ENCODE results near the gene STK32C.

Gene STK32C

GRCh38 chr10:132254841-132255240 lies 52.9 kb downstream of the STK32C start:
- no peak overlapping the region for H3K4me3 ChIP-seq (ENCODE audit: low read length)
- H3K9me3 ChIP-seq (ENCODE audit: insufficient read depth, low read depth, low read length) = no peaks in the 10 kb centered on the region
- H3K4me1 ChIP-seq (ENCODE audit: insufficient read depth, low read length) = no peaks in the 10 kb centered on the region
- 89% methylated on average over 14 of the region's 14 CpGs for WGBS
- no peaks in the 10 kb centered on the region for H3K36me3 ChIP-seq (ENCODE audit: insufficient read depth, low read length)
- H3K27ac ChIP-seq (ENCODE audit: low read depth, low read length) = no peak overlapping the region
- H3K9ac ChIP-seq (ENCODE audit: low read depth, low read length) = no peak overlapping the region
- no peaks in the 10 kb centered on the region for H3K27me3 ChIP-seq (ENCODE audit: insufficient read depth, low read length)

- Histone ChIP-seq H3K36me3 (ENCODE audit: insufficient read depth, low read length) (no peaks in the 10 kb centered on the region), H3K4me3 (ENCODE audit: low read length) (peak overlapping the region; percentile 38), H3K27me3 (ENCODE audit: insufficient read depth, low read length) (no peaks in the 10 kb centered on the region), H3K4me1 (ENCODE audit: insufficient read depth, low read length) (no peaks in the 10 kb centered on the region), H3K27ac (ENCODE audit: low read depth, low read length) (no peak overlapping the region), H3K9ac (ENCODE audit: low read depth, low read length) (no peak overlapping the region), H3K9me3 (ENCODE audit: insufficient read depth, low read depth, low read length) (no peaks in the 10 kb centered on the region)
- 28% methylated on average over 19 of the region's 19 CpGs for WGBS
Observed at GRCh38 chr10:132253092-132253687, 54.6 kb downstream of the STK32C start.

GRCh38 chr10:132252412-132252811 lies 55.3 kb downstream of the STK32C start:
- Histone ChIP-seq H3K27me3 (ENCODE audit: insufficient read depth, low read length) (no peaks in the 10 kb centered on the region), H3K9me3 (ENCODE audit: insufficient read depth, low read depth, low read length) (no peaks in the 10 kb centered on the region), H3K36me3 (ENCODE audit: insufficient read depth, low read length) (no peaks in the 10 kb centered on the region), H3K27ac (ENCODE audit: low read depth, low read length) (no peak overlapping the region), H3K4me1 (ENCODE audit: insufficient read depth, low read length) (no peaks in the 10 kb centered on the region), H3K9ac (ENCODE audit: low read depth, low read length) (no peak overlapping the region), H3K4me3 (ENCODE audit: low read length) (no peak overlapping the region)
- 88% methylated on average over 17 of the region's 17 CpGs for WGBS

- 87% methylated on average over 6 of the region's 6 CpGs for WGBS
- no peaks in the 10 kb centered on the region for H3K36me3 ChIP-seq (ENCODE audit: insufficient read depth, low read length)
- no peak overlapping the region for H3K4me3 ChIP-seq (ENCODE audit: low read length)
- no peaks in the 10 kb centered on the region for H3K9me3 ChIP-seq (ENCODE audit: insufficient read depth, low read depth, low read length)
- H3K4me1 ChIP-seq (ENCODE audit: insufficient read depth, low read length) = no peaks in the 10 kb centered on the region
- no peaks in the 10 kb centered on the region for H3K27me3 ChIP-seq (ENCODE audit: insufficient read depth, low read length)
- no peak overlapping the region for H3K27ac ChIP-seq (ENCODE audit: low read depth, low read length)
- no peak overlapping the region for H3K9ac ChIP-seq (ENCODE audit: low read depth, low read length)
Observed at GRCh38 chr10:132251928-132252327, 55.8 kb downstream of the STK32C start.

- no peaks in the 10 kb centered on the region for H3K9me3 ChIP-seq (ENCODE audit: insufficient read depth, low read depth, low read length)
- H3K27ac ChIP-seq (ENCODE audit: low read depth, low read length) = no peak overlapping the region
- WGBS = 91% methylated on average over 27 of the region's 30 CpGs
- H3K4me1 ChIP-seq (ENCODE audit: insufficient read depth, low read length) = no peaks in the 10 kb centered on the region
- no peaks in the 10 kb centered on the region for H3K27me3 ChIP-seq (ENCODE audit: insufficient read depth, low read length)
- no peak overlapping the region for H3K9ac ChIP-seq (ENCODE audit: low read depth, low read length)
- H3K4me3 ChIP-seq (ENCODE audit: low read length) = no peak overlapping the region
- no peaks in the 10 kb centered on the region for H3K36me3 ChIP-seq (ENCODE audit: insufficient read depth, low read length)
Observed at GRCh38 chr10:132250481-132251475, 57.0 kb downstream of the STK32C start.

GRCh38 chr10:132249824-132250375 lies 57.9 kb downstream of the STK32C start:
- H3K27ac ChIP-seq (ENCODE audit: low read depth, low read length) = no peak overlapping the region

GRCh38 chr10:132249226-132249724 lies 58.5 kb downstream of the STK32C start:
- Histone ChIP-seq H3K36me3 (ENCODE audit: insufficient read depth, low read length) (no peaks in the 10 kb centered on the region), H3K4me3 (ENCODE audit: low read length) (no peak overlapping the region), H3K27ac (ENCODE audit: low read depth, low read length) (no peak overlapping the region), H3K27me3 (ENCODE audit: insufficient read depth, low read length) (no peaks in the 10 kb centered on the region), H3K4me1 (ENCODE audit: insufficient read depth, low read length) (no peaks in the 10 kb centered on the region), H3K9ac (ENCODE audit: low read depth, low read length) (no peak overlapping the region), H3K9me3 (ENCODE audit: insufficient read depth, low read depth, low read length) (no peaks in the 10 kb centered on the region)
- WGBS = 88% methylated on average over 11 of the region's 11 CpGs

More at GRCh38 chr10:132249824-132250375, 57.9 kb downstream of the STK32C start:
- H3K9me3 ChIP-seq (ENCODE audit: insufficient read depth, low read depth, low read length) = no peaks in the 10 kb centered on the region
- H3K36me3 ChIP-seq (ENCODE audit: insufficient read depth, low read length) = no peaks in the 10 kb centered on the region
- H3K27me3 ChIP-seq (ENCODE audit: insufficient read depth, low read length) = no peaks in the 10 kb centered on the region
- H3K9ac ChIP-seq (ENCODE audit: low read depth, low read length) = no peak overlapping the region
- H3K4me3 ChIP-seq (ENCODE audit: low read length) = no peak overlapping the region
- H3K4me1 ChIP-seq (ENCODE audit: insufficient read depth, low read length) = no peaks in the 10 kb centered on the region
- 90% methylated on average over 15 of the region's 17 CpGs for WGBS

- Histone ChIP-seq H3K9ac (ENCODE audit: low read depth, low read length) (no peak overlapping the region), H3K27me3 (ENCODE audit: insufficient read depth, low read length) (no peaks in the 10 kb centered on the region), H3K9me3 (ENCODE audit: insufficient read depth, low read depth, low read length) (no peaks in the 10 kb centered on the region), H3K4me1 (ENCODE audit: insufficient read depth, low read length) (no peaks in the 10 kb centered on the region), H3K27ac (ENCODE audit: low read depth, low read length) (no peak overlapping the region), H3K4me3 (ENCODE audit: low read length) (peak overlapping the region; percentile 59), H3K36me3 (ENCODE audit: insufficient read depth, low read length) (no peaks in the 10 kb centered on the region)
- WGBS = 42% methylated on average over 38 of the region's 38 CpGs
Observed at GRCh38 chr10:132248455-132249225, 59.1 kb downstream of the STK32C start.

GRCh38 chr10:132247943-132248342 lies 59.8 kb downstream of the STK32C start:
- Histone ChIP-seq H3K27ac (ENCODE audit: low read depth, low read length) (no peak overlapping the region), H3K4me1 (ENCODE audit: insufficient read depth, low read length) (no peaks in the 10 kb centered on the region), H3K36me3 (ENCODE audit: insufficient read depth, low read length) (no peaks in the 10 kb centered on the region), H3K27me3 (ENCODE audit: insufficient read depth, low read length) (no peaks in the 10 kb centered on the region), H3K9me3 (ENCODE audit: insufficient read depth, low read depth, low read length) (no peaks in the 10 kb centered on the region), H3K9ac (ENCODE audit: low read depth, low read length) (no peak overlapping the region), H3K4me3 (ENCODE audit: low read length) (no peak overlapping the region)
- WGBS = 92% methylated on average over 19 of the region's 19 CpGs

- Histone ChIP-seq H3K27me3 (ENCODE audit: insufficient read depth, low read length) (no peaks in the 10 kb centered on the region), H3K4me3 (ENCODE audit: low read length) (no peak overlapping the region), H3K36me3 (ENCODE audit: insufficient read depth, low read length) (no peaks in the 10 kb centered on the region), H3K4me1 (ENCODE audit: insufficient read depth, low read length) (no peaks in the 10 kb centered on the region), H3K27ac (ENCODE audit: low read depth, low read length) (no peak overlapping the region), H3K9ac (ENCODE audit: low read depth, low read length) (no peak overlapping the region), H3K9me3 (ENCODE audit: insufficient read depth, low read depth, low read length) (no peaks in the 10 kb centered on the region)
- WGBS = 92% methylated on average over 13 of the region's 13 CpGs
Observed at GRCh38 chr10:132246296-132246695, 61.5 kb downstream of the STK32C start.
